SK-N-MC (cell line): ENCODE results near the gene MTERF2.

Experiments used
- EZH2 ChIP-seq: fragments of 200-600 bp; sonication (generic); IDR thresholded peaks from one replicate; pipeline ENCODE4 v1.6.1; 2017; ENCODE audit warnings: antibody characterized with exemption
- POLR2AphosphoS5 ChIP-seq: IDR thresholded peaks from 2 replicates; pipeline ENCODE4 v1.6.1; 2012; ENCODE audit warnings: mild to moderate bottlenecking, low read depth, low read length, borderline replicate concordance

- TF ChIP-seq EZH2 (no peak), POLR2AphosphoS5 (no peak)
Measured at GRCh38 chr12:106997916-106998315, 11.0 kb upstream of the MTERF2 start.
